Activated T-helper 2 cell treated with anti-CD3 and anti-CD28 coated beads, Interferon-gamma antibody, Interleukin-2, Interleukin-4, amounts not matched to agents 10 μg/mL and 5 μg/mL and 100 μg/mL, durations not matched to agents 14 hours and 24 hours and 36 hours (primary cell): ENCODE results near the gene SLC23A2. TPM values are rescaled to one million over a fixed set of nuclear protein-coding genes. Genes with fewer than 3 reads are reported as not detected.
"Not testable (repeated sequence)": the region's sequence is repeated elsewhere in the genome, so short reads cannot be mapped to it uniquely, and the experiment has no call there.

ENCODE experiments used
- DNase-seq: peaks from one replicate; pipeline ENCODE4 v3.0.0; 2021; ENCODE audit warnings: low spot score
- H3K27ac Mint-ChIP-seq: one replicate; pipeline ENCODE4 v1.8.0; 2021; ENCODE audit warnings: mixed read lengths
- H3K27me3 Mint-ChIP-seq: one replicate; pipeline ENCODE4 v1.8.0; 2021; ENCODE audit warnings: low read depth, mixed read lengths
- H3K36me3 Mint-ChIP-seq: one replicate; pipeline ENCODE4 v1.8.0; 2021; ENCODE audit warnings: low read depth, mixed read lengths
- H3K4me1 Mint-ChIP-seq: one replicate; pipeline ENCODE4 v1.8.0; 2021; ENCODE audit warnings: low read depth, mixed read lengths
- H3K4me3 Mint-ChIP-seq: one replicate; pipeline ENCODE4 v1.8.0; 2021; ENCODE audit warnings: low read depth, mild to moderate bottlenecking, moderate library complexity, mixed read lengths
- H3K9me3 Mint-ChIP-seq: one replicate; pipeline ENCODE4 v1.8.0; 2021; ENCODE audit warnings: mixed read lengths
- intact Hi-C: fragments of 100-400 bp; cut with micrococcal nuclease; formaldehyde crosslinking; loops from one replicate; pipeline ENCODE4 v1.15.1; 2023
- total RNA-seq: library from RNA; stranded (reverse); gene quantifications from 2 replicates; pipeline ENCODE4 v1.2.3, GENCODE V29; 2022

SLC23A2 gene
- 21.3 and 22.4 TPM in 2 replicates for total RNA-seq

GRCh38 chr20:5001174-5002076 is at the start of gene SLC23A2:
Gene SLC23A2, minus strand, starts transcription at chr20:5001510. Its CDS starts 68,948 bp downstream, at chr20:4932562.
- peaks cover 28% of the 10 kb centered on the region for H3K4me1 Mint-ChIP-seq
- intact Hi-C loops: loop anchor here (5.0 kb wide), 2 partner anchors 44 to 76 kb away; no protein-coding TSS in a partner anchor

GRCh38 chr20:5046656-5047339 is 45.5 kb upstream of the SLC23A2 start:
- DNase-seq: no peak
- no peak overlapping the region for H3K27ac Mint-ChIP-seq
- intact Hi-C loops: no loop called here

More at GRCh38 chr20:5001174-5002076, at the start of gene SLC23A2:
- peak; percentile 43 for DNase-seq
- no peaks in the 10 kb centered on the region for H3K36me3 Mint-ChIP-seq
- no peaks in the 10 kb centered on the region for H3K9me3 Mint-ChIP-seq
- H3K4me3 Mint-ChIP-seq: peak within 1 kb of the TSS; percentile 95
- peak within 1 kb of the TSS; percentile 95 for H3K27ac Mint-ChIP-seq
- peaks cover 12% of the 10 kb centered on the region for H3K27me3 Mint-ChIP-seq

GRCh38 chr20:5045906-5046305 is 44.6 kb upstream of the SLC23A2 start:
- intact Hi-C loops: no loop called here
- Mint-ChIP-seq H3K27me3 (peaks cover 15% of the 10 kb centered on the region), H3K4me3 (no peak overlapping the region), H3K9me3 (no peaks in the 10 kb centered on the region), H3K4me1 (peaks cover 2% of the 10 kb centered on the region), H3K36me3 (no peaks in the 10 kb centered on the region), H3K27ac (no peak overlapping the region)
- no peak for DNase-seq

More at GRCh38 chr20:5046656-5047339, 45.5 kb upstream of the SLC23A2 start:
- Mint-ChIP-seq H3K4me3 (no peak overlapping the region), H3K36me3 (no peaks in the 10 kb centered on the region), H3K27me3 (peaks cover 15% of the 10 kb centered on the region), H3K9me3 (no peaks in the 10 kb centered on the region), H3K4me1 (peaks cover 2% of the 10 kb centered on the region)

- Mint-ChIP-seq H3K9me3 (no peaks in the 10 kb centered on the region), H3K36me3 (no peaks in the 10 kb centered on the region), H3K27ac (no peak overlapping the region), H3K4me3 (no peak overlapping the region), H3K27me3 (peaks cover 13% of the 10 kb centered on the region), H3K4me1 (peaks cover 6% of the 10 kb centered on the region)
- DNase-seq: no peak
- intact Hi-C loops: no loop called here
Measured at GRCh38 chr20:5044075-5044620, 42.8 kb upstream of the SLC23A2 start.

- no peak overlapping the region for H3K4me3 Mint-ChIP-seq
- H3K9me3 Mint-ChIP-seq: no peaks in the 10 kb centered on the region
- no peak for DNase-seq
- no peak overlapping the region for H3K27ac Mint-ChIP-seq
- peaks cover 15% of the 10 kb centered on the region for H3K27me3 Mint-ChIP-seq
- H3K4me1 Mint-ChIP-seq: peaks cover 6% of the 10 kb centered on the region
- intact Hi-C loops: no loop called here
- no peaks in the 10 kb centered on the region for H3K36me3 Mint-ChIP-seq
Measured at GRCh38 chr20:5041433-5041832, 40.1 kb upstream of the SLC23A2 start.

- H3K27me3 Mint-ChIP-seq: peaks cover 9% of the 10 kb centered on the region
- DNase-seq: no peak
- no peaks in the 10 kb centered on the region for H3K9me3 Mint-ChIP-seq
- peaks cover 4% of the 10 kb centered on the region for H3K4me1 Mint-ChIP-seq
- intact Hi-C loops: no loop called here
- no peaks in the 10 kb centered on the region for H3K36me3 Mint-ChIP-seq
- H3K27ac Mint-ChIP-seq: no peak overlapping the region
- H3K4me3 Mint-ChIP-seq: no peak overlapping the region
Measured at GRCh38 chr20:5040345-5040744, 39.0 kb upstream of the SLC23A2 start.

- intact Hi-C loops: no loop called here
- no peaks in the 10 kb centered on the region for H3K36me3 Mint-ChIP-seq
- DNase-seq: no peak
- no peak overlapping the region for H3K4me3 Mint-ChIP-seq
- H3K27ac Mint-ChIP-seq: no peak overlapping the region
- no peaks in the 10 kb centered on the region for H3K9me3 Mint-ChIP-seq
- peaks cover 4% of the 10 kb centered on the region for H3K4me1 Mint-ChIP-seq
- H3K27me3 Mint-ChIP-seq: peaks cover 8% of the 10 kb centered on the region
Measured at GRCh38 chr20:5039889-5040288, 38.6 kb upstream of the SLC23A2 start.

- H3K4me1 Mint-ChIP-seq: peaks cover 4% of the 10 kb centered on the region
- intact Hi-C loops: no loop called here
- H3K27me3 Mint-ChIP-seq: peaks cover 6% of the 10 kb centered on the region
- no peak for DNase-seq
- no peak overlapping the region for H3K27ac Mint-ChIP-seq
- H3K9me3 Mint-ChIP-seq: no peaks in the 10 kb centered on the region
- H3K36me3 Mint-ChIP-seq: no peaks in the 10 kb centered on the region
- no peak overlapping the region for H3K4me3 Mint-ChIP-seq
Measured at GRCh38 chr20:5039255-5039657, 37.9 kb upstream of the SLC23A2 start.

GRCh38 chr20:5036828-5037227 is 35.5 kb upstream of the SLC23A2 start:
- no peak overlapping the region for H3K4me3 Mint-ChIP-seq
- no peaks in the 10 kb centered on the region for H3K9me3 Mint-ChIP-seq
- H3K27ac Mint-ChIP-seq: no peak overlapping the region
- DNase-seq: no peak
- H3K4me1 Mint-ChIP-seq: peaks cover 4% of the 10 kb centered on the region
- H3K27me3 Mint-ChIP-seq: peaks cover 6% of the 10 kb centered on the region
- intact Hi-C loops: no loop called here
- no peaks in the 10 kb centered on the region for H3K36me3 Mint-ChIP-seq

GRCh38 chr20:5035518-5035917 is 34.2 kb upstream of the SLC23A2 start:
- H3K27ac Mint-ChIP-seq, H3K27me3 Mint-ChIP-seq, H3K9me3 Mint-ChIP-seq, intact Hi-C loops, H3K36me3 Mint-ChIP-seq, H3K4me3 Mint-ChIP-seq, H3K4me1 Mint-ChIP-seq, DNase-seq: not testable (repeated sequence)

- no peaks in the 10 kb centered on the region for H3K36me3 Mint-ChIP-seq
- no peaks in the 10 kb centered on the region for H3K9me3 Mint-ChIP-seq
- H3K27ac Mint-ChIP-seq: no peak overlapping the region
- H3K4me1 Mint-ChIP-seq: no peaks in the 10 kb centered on the region
- no peak for DNase-seq
- intact Hi-C loops: no loop called here
- H3K4me3 Mint-ChIP-seq: no peak overlapping the region
- peaks cover 6% of the 10 kb centered on the region for H3K27me3 Mint-ChIP-seq
Measured at GRCh38 chr20:5033566-5033965, 32.3 kb upstream of the SLC23A2 start.

GRCh38 chr20:5031701-5032100 is 30.4 kb upstream of the SLC23A2 start:
- DNase-seq, H3K27ac Mint-ChIP-seq, H3K4me1 Mint-ChIP-seq, H3K4me3 Mint-ChIP-seq, intact Hi-C loops, H3K36me3 Mint-ChIP-seq, H3K9me3 Mint-ChIP-seq, H3K27me3 Mint-ChIP-seq: not testable (repeated sequence)

GRCh38 chr20:5031206-5031557 is 29.9 kb upstream of the SLC23A2 start:
- no peaks in the 10 kb centered on the region for H3K9me3 Mint-ChIP-seq
- no peaks in the 10 kb centered on the region for H3K36me3 Mint-ChIP-seq
- H3K27me3 Mint-ChIP-seq: peaks cover 3% of the 10 kb centered on the region
- intact Hi-C loops: no loop called here
- no peaks in the 10 kb centered on the region for H3K4me1 Mint-ChIP-seq
- DNase-seq: no peak
- no peak overlapping the region for H3K4me3 Mint-ChIP-seq
- H3K27ac Mint-ChIP-seq: no peak overlapping the region
